Ectodermal cell (in vitro differentiated cells): ENCODE data around the gene GRK5.

Experiments used
- H3K27ac ChIP-seq: 2 replicates; pipeline ENCODE4 v1.7.0; 2013; ENCODE audit warnings: mild to moderate bottlenecking, low read depth, low read length; ENCODE audit not compliant: insufficient read depth, poor library complexity, severe bottlenecking
- H3K27me3 ChIP-seq: 2 replicates; pipeline ENCODE4 v1.7.0; 2013; ENCODE audit warnings: mild to moderate bottlenecking, low read length; ENCODE audit not compliant: insufficient read depth, control insufficient read depth, poor library complexity, severe bottlenecking
- H3K36me3 ChIP-seq: one replicate; pipeline ENCODE4 v1.7.0; 2013; ENCODE audit warnings: low read length; ENCODE audit not compliant: control insufficient read depth, insufficient read depth
- H3K4me1 ChIP-seq: one replicate; pipeline ENCODE4 v1.7.0; 2013; ENCODE audit warnings: low read length; ENCODE audit not compliant: control insufficient read depth, insufficient read depth
- H3K4me3 ChIP-seq: 2 replicates; pipeline ENCODE4 v1.7.0; 2013; ENCODE audit warnings: low read depth, low read length, control low read depth; ENCODE audit not compliant: insufficient read depth
- H3K9me3 ChIP-seq: 2 replicates; pipeline ENCODE4 v1.7.0; 2013; ENCODE audit warnings: mild to moderate bottlenecking, low read length, moderate library complexity; ENCODE audit not compliant: control insufficient read depth
- WGBS, 2 experiments: methylation state at CpG; one replicate each; pipeline ENCODE4 v1.1.7; 2013; ENCODE audit warnings: missing lambda C conversion rate in 2 of 2; 5-methylcytosine and 5-hydroxymethylcytosine counted together

Gene GRK5

GRCh38 chr10:119386666-119387065 is 179.3 kb downstream of the GRK5 start:
- H3K27ac ChIP-seq = no peak overlapping the region
- no peaks in the 10 kb centered on the region for H3K36me3 ChIP-seq
- H3K27me3 ChIP-seq = no peaks in the 10 kb centered on the region
- H3K9me3 ChIP-seq = no peaks in the 10 kb centered on the region
- no peak overlapping the region for H3K4me3 ChIP-seq
- H3K4me1 ChIP-seq = no peaks in the 10 kb centered on the region
- WGBS, 2 experiments = 94 to 95% methylated on average over 15 of the region's 15 CpGs

GRCh38 chr10:119388849-119389345 is 181.5 kb downstream of the GRK5 start:
- no peaks in the 10 kb centered on the region for H3K27me3 ChIP-seq
- H3K4me3 ChIP-seq = no peak overlapping the region
- WGBS, 2 experiments = 96 to 100% methylated on average over 1 of the region's 1 CpG
- no peak overlapping the region for H3K27ac ChIP-seq
- no peaks in the 10 kb centered on the region for H3K9me3 ChIP-seq
- H3K4me1 ChIP-seq = peaks cover 11% of the 10 kb centered on the region
- H3K36me3 ChIP-seq = no peaks in the 10 kb centered on the region

GRCh38 chr10:119391440-119392251 is 184.3 kb downstream of the GRK5 start:
- WGBS, 2 experiments = 88 to 89% methylated on average over 14 to 18 of the region's 18 CpGs
- H3K9me3 ChIP-seq = no peaks in the 10 kb centered on the region
- H3K27me3 ChIP-seq = no peaks in the 10 kb centered on the region
- H3K4me1 ChIP-seq = peaks cover 11% of the 10 kb centered on the region
- no peaks in the 10 kb centered on the region for H3K36me3 ChIP-seq
- H3K4me3 ChIP-seq = no peak overlapping the region
- no peak overlapping the region for H3K27ac ChIP-seq

GRCh38 chr10:119393019-119393418 is 185.6 kb downstream of the GRK5 start:
- peaks cover 11% of the 10 kb centered on the region for H3K4me1 ChIP-seq
- no peaks in the 10 kb centered on the region for H3K9me3 ChIP-seq
- 31 to 38% methylated on average over 13 of the region's 13 CpGs for WGBS, 2 experiments
- no peak overlapping the region for H3K4me3 ChIP-seq
- H3K27ac ChIP-seq = no peak overlapping the region
- H3K27me3 ChIP-seq = no peaks in the 10 kb centered on the region
- no peaks in the 10 kb centered on the region for H3K36me3 ChIP-seq

- H3K27me3 ChIP-seq = no peaks in the 10 kb centered on the region
- no peak overlapping the region for H3K27ac ChIP-seq
- H3K36me3 ChIP-seq = no peaks in the 10 kb centered on the region
- 80 to 83% methylated on average over 10 of the region's 11 CpGs for WGBS, 2 experiments
- H3K4me1 ChIP-seq = peaks cover 11% of the 10 kb centered on the region
- H3K9me3 ChIP-seq = no peaks in the 10 kb centered on the region
- no peak overlapping the region for H3K4me3 ChIP-seq
Measured at GRCh38 chr10:119393421-119393820, 186.1 kb downstream of the GRK5 start.

- Histone ChIP-seq H3K4me1 (peaks cover 11% of the 10 kb centered on the region), H3K4me3 (no peak overlapping the region), H3K27me3 (no peaks in the 10 kb centered on the region), H3K36me3 (no peaks in the 10 kb centered on the region), H3K27ac (no peak overlapping the region), H3K9me3 (no peaks in the 10 kb centered on the region)
- 85 to 91% methylated on average over 4 of the region's 4 CpGs for WGBS, 2 experiments
Measured at GRCh38 chr10:119393845-119394244, 186.5 kb downstream of the GRK5 start.

GRCh38 chr10:119394657-119395279 is 187.4 kb downstream of the GRK5 start:
- H3K27me3 ChIP-seq = no peaks in the 10 kb centered on the region
- no peaks in the 10 kb centered on the region for H3K9me3 ChIP-seq
- no peak overlapping the region for H3K27ac ChIP-seq
- peaks cover 11% of the 10 kb centered on the region for H3K4me1 ChIP-seq
- 86 to 92% methylated on average over 10 to 11 of the region's 11 CpGs for WGBS, 2 experiments
- H3K4me3 ChIP-seq = no peak overlapping the region
- H3K36me3 ChIP-seq = no peaks in the 10 kb centered on the region

- Histone ChIP-seq H3K4me3 (no peak overlapping the region), H3K36me3 (no peaks in the 10 kb centered on the region), H3K27ac (no peak overlapping the region), H3K4me1 (peaks cover 11% of the 10 kb centered on the region), H3K9me3 (no peaks in the 10 kb centered on the region), H3K27me3 (no peaks in the 10 kb centered on the region)
- 88% methylated on average over 24 of the region's 24 CpGs for WGBS, 2 experiments
Measured at GRCh38 chr10:119395280-119396007, 188.1 kb downstream of the GRK5 start.

GRCh38 chr10:119396008-119396708 is 188.8 kb downstream of the GRK5 start:
- Histone ChIP-seq H3K4me3 (no peak overlapping the region), H3K27me3 (no peaks in the 10 kb centered on the region), H3K27ac (no peak overlapping the region), H3K4me1 (peaks cover 11% of the 10 kb centered on the region), H3K9me3 (no peaks in the 10 kb centered on the region), H3K36me3 (no peaks in the 10 kb centered on the region)
- 94% methylated on average over 10 of the region's 10 CpGs for WGBS, 2 experiments
